ENCODE results near the gene CASQ1. TPM values are rescaled to one million over a fixed set of nuclear protein-coding genes. Genes with fewer than 3 reads are reported as not detected.

The CASQ1 gene
- total RNA-seq, 2 donors from 2014 or later, result not detected

GRCh38 chr1:160161965-160162705, 28.2 kb upstream of the CASQ1 start:
- Mint-ChIP-seq H3K4me1 (no peaks in the 10 kb centered on the region), H3K27ac (no peak overlapping the region), H3K4me3 (no peak overlapping the region), H3K36me3 (ENCODE audit: low read depth) (peaks cover 2% of the 10 kb centered on the region), H3K27me3 (peaks cover 65% of the 10 kb centered on the region)
- DNase-seq, result no peak
- no peak for ATAC-seq
- H3K9me3 ChIP-seq (ENCODE audit: control insufficient read depth, low read length, poor library complexity, severe bottlenecking), result no peaks in the 10 kb centered on the region

DNA sequence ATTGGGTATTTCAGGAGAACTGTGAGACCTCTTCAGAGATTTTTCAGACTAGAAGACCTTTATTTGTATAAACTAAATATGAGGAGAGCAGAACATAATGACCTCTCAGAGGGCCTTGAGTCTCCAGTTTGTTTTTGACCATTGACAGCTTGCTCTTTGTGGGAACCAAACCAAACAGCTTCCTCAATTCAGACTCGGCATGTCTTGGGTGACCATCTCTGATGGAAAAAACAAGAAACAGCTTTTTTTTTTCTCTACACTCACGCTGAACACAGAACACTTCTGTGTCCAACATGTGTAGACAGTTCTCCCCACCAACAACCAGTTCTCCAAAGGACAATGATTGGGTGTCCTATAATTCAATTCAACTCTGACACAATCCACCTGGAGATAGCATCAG, 27.4 kb upstream of the CASQ1 start:
- ATAC-seq (no peak), DNase-seq (no peak)
- peaks cover 61% of the 10 kb centered on the region for H3K27me3 Mint-ChIP-seq
- no peaks in the 10 kb centered on the region for H3K9me3 ChIP-seq (ENCODE audit: control insufficient read depth, low read length, poor library complexity, severe bottlenecking)
- peaks cover 2% of the 10 kb centered on the region for H3K36me3 Mint-ChIP-seq (ENCODE audit: low read depth)
- no peaks in the 10 kb centered on the region for H3K4me1 Mint-ChIP-seq
- no peak overlapping the region for H3K27ac Mint-ChIP-seq
- no peak overlapping the region for H3K4me3 Mint-ChIP-seq

DNA sequence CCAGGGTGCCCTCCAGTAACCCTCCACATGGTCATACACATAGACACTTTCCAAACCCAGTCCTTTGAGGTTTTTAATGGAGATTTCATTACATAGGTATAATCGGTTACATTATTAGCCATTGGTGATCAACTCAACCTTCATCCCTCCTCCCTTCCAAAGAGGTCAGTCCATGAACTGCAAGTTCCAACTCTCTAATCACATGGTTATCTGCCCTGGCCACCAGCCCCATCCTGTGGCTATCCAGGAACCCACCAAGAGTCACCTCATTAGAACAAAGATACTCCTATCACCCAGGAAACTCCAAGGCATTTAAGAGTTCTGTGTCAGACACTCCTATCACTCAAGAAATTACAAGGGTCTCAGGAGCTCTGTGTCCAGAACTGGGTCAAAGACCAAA, 26.8 kb upstream of the CASQ1 start:
- ATAC-seq (no peak), DNase-seq (no peak)
- Mint-ChIP-seq H3K27ac (no peak overlapping the region), H3K36me3 (ENCODE audit: low read depth) (peaks cover 2% of the 10 kb centered on the region), H3K27me3 (peaks cover 55% of the 10 kb centered on the region), H3K4me1 (no peaks in the 10 kb centered on the region), H3K4me3 (no peak overlapping the region)
- H3K9me3 ChIP-seq (ENCODE audit: control insufficient read depth, low read length, poor library complexity, severe bottlenecking), result no peaks in the 10 kb centered on the region

DNA sequence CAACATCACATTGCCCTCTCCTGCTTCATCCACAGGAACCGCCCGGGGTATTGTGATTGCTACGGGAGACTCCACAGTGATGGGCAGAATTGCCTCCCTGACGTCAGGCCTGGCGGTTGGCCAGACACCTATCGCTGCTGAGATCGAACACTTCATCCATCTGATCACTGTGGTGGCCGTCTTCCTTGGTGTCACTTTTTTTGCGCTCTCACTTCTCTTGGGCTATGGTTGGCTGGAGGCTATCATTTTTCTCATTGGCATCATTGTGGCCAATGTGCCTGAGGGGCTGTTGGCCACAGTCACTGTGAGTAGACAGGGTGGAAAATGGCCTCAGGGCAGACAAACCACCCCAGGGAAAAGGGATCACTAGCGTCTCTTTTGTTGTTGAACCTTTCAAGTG, 26.3 kb upstream of the CASQ1 start:
- no peaks in the 10 kb centered on the region for H3K9me3 ChIP-seq (ENCODE audit: control insufficient read depth, low read length, poor library complexity, severe bottlenecking)
- Mint-ChIP-seq H3K36me3 (ENCODE audit: low read depth) (peaks cover 2% of the 10 kb centered on the region), H3K4me3 (no peak overlapping the region), H3K4me1 (peaks cover 2% of the 10 kb centered on the region), H3K27ac (no peak overlapping the region), H3K27me3 (peaks cover 54% of the 10 kb centered on the region)
- DNase-seq, result no peak
- ATAC-seq, result no peak

DNA sequence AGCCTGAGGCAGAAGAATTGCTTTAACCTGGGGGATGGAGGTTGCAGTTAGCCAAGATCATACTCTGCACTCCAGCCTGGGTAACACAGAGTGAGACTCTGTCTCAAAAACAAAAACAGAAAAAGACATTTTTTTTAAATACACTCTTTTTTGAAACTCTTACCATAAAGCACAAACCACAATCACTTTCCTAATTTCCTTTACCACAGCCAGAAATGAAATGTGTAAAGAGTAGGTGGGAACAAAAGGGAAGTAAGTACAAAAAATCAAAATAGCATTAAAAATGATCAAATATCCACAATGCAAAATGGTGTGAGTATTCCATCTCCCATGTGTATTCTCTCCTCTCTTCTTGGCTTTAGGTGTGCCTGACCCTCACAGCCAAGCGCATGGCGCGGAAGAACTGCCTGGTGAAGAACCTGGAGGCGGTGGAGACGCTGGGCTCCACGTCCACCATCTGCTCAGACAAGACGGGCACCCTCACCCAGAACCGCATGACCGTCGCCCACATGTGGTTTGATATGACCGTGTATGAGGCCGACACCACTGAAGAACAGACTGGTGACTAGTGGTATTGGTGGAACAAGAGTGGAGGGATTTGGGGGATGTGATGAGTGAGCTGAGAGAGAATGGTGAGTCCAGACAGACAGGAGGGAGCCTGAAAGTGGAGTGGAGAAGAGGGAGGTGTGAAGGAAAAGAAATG, 24.1 kb upstream of the CASQ1 start:
- peaks cover 2% of the 10 kb centered on the region for H3K36me3 Mint-ChIP-seq (ENCODE audit: low read depth)
- no peaks in the 10 kb centered on the region for H3K9me3 ChIP-seq (ENCODE audit: control insufficient read depth, low read length, poor library complexity, severe bottlenecking)
- ATAC-seq, result no peak
- H3K27ac Mint-ChIP-seq, result no peak overlapping the region
- no peak for DNase-seq
- H3K27me3 Mint-ChIP-seq, result peaks cover 53% of the 10 kb centered on the region
- H3K4me3 Mint-ChIP-seq, result no peak overlapping the region
- peaks cover 8% of the 10 kb centered on the region for H3K4me1 Mint-ChIP-seq

- no peak overlapping the region for H3K4me3 Mint-ChIP-seq
- H3K27me3 Mint-ChIP-seq, result peaks cover 61% of the 10 kb centered on the region
- H3K4me1 Mint-ChIP-seq, result peaks cover 8% of the 10 kb centered on the region
- H3K36me3 Mint-ChIP-seq (ENCODE audit: low read depth), result peaks cover 2% of the 10 kb centered on the region
- no peak overlapping the region for H3K27ac Mint-ChIP-seq
- H3K9me3 ChIP-seq (ENCODE audit: control insufficient read depth, low read length, poor library complexity, severe bottlenecking), result no peaks in the 10 kb centered on the region
- no peak for DNase-seq
- ATAC-seq, result no peak
Observed at GRCh38 chr1:160167056-160167455, 23.3 kb upstream of the CASQ1 start.

DNA sequence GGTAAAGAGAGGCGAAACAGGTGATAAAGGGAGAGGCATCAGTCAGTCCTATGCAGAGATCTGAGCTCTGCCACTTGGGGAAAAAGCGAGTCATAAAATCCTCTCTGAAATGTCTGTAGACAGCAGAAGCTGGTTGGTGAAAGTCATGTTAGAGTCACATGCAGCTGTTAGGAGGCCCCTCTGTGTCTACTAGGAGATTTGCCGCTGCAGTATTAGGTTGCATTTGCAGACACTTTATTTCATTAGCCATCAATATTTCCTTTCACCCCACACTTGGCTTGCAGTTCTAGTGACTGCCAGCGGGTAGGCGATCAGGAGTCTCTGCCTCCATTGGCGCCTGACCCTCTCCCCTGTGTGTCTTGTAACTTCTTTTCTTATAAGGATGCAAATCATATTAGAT, 22.8 kb upstream of the CASQ1 start:
- H3K4me3 Mint-ChIP-seq, result no peak overlapping the region
- H3K36me3 Mint-ChIP-seq (ENCODE audit: low read depth), result peaks cover 2% of the 10 kb centered on the region
- no peaks in the 10 kb centered on the region for H3K9me3 ChIP-seq (ENCODE audit: control insufficient read depth, low read length, poor library complexity, severe bottlenecking)
- no peak overlapping the region for H3K27ac Mint-ChIP-seq
- H3K4me1 Mint-ChIP-seq, result peaks cover 9% of the 10 kb centered on the region
- no peak for DNase-seq
- ATAC-seq, result no peak
- peaks cover 66% of the 10 kb centered on the region for H3K27me3 Mint-ChIP-seq

GRCh38 chr1:160168016-160168415, 22.4 kb upstream of the CASQ1 start:
- Mint-ChIP-seq H3K36me3 (ENCODE audit: low read depth) (peaks cover 2% of the 10 kb centered on the region), H3K4me3 (no peak overlapping the region), H3K4me1 (peaks cover 9% of the 10 kb centered on the region), H3K27me3 (peaks cover 70% of the 10 kb centered on the region), H3K27ac (no peak overlapping the region)
- ATAC-seq (no peak), DNase-seq (no peak)
- H3K9me3 ChIP-seq (ENCODE audit: control insufficient read depth, low read length, poor library complexity, severe bottlenecking), result no peaks in the 10 kb centered on the region

DNA sequence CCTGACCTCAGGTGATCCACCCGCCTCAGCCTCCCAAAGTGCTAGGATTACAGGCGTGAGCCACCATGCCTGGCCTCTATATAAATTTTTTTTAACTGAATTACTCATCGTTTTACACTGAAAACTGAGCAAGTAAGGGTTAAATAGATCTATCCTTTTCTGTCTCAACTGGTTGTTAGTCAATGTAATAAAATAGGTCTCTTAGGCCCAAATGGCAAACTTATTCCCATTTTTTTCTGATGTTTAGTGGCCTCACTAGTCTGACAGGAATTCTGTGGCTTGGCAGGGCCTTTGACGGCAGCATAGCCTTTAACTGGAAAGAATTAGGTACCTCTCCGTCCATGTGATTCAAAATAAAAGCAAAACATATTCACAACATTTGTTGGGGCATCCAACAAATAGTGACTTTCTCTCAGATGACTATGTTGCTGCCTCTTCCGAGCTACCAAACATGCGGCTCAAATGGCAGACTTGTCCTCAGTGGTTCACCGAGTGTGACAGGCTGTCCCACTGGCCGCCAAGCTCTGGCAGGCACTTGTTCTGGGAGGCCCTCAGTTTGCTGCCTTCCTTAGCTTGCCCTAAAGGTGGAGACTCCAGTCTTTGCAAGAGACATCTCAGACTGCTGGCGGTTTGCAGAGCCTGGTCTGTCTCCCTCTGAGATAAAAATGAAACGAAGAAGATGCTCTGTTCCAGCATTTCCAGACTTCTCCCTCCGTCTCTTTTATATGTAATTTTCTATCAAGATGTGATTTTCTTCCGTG, 21.6 kb upstream of the CASQ1 start:
- Mint-ChIP-seq H3K36me3 (ENCODE audit: low read depth) (peaks cover 2% of the 10 kb centered on the region), H3K27ac (no peak overlapping the region), H3K27me3 (peaks cover 70% of the 10 kb centered on the region), H3K4me1 (peaks cover 15% of the 10 kb centered on the region), H3K4me3 (no peak overlapping the region)
- no peaks in the 10 kb centered on the region for H3K9me3 ChIP-seq (ENCODE audit: control insufficient read depth, low read length, poor library complexity, severe bottlenecking)
- DNase-seq, result no peak
- no peak for ATAC-seq

DNA sequence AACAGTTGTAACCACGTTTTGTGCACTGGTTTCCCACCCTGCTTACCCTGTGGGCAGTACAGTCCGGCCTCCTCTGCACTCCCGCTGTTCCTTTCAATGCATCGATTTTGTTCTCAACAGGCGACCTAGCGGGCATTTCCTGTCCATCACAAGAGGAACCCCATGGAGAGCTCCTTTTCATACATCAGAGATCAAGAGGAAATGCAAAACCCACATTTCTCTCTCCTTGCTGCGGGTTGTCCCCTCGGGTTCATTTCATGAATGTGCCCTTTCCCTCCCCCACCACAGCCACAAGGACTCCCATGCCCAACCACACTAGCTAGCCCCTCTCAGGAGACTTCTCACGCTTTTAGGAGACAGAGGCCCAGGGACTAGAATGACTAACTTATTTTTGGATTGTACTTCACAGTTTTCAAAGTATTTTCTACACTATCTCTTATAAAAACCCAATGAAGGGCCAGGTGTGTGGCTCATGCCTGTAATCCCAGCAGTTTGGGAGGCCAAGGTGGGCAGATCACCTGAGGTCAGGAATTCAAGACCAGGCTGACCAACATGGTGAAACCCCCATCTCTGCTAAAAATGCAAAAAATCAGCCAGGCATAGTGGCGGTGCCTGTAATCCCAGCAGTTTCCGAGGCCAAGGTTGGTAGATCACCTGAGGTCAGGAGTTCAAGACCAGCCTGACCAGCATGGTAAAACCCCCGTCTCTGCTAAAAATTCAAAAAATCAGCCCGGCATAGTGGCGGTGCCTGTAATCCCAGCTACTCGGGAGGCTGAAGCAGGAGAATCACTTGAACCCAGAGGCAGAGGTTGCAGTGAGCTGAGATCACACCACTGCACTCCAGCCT, 20.6 kb upstream of the CASQ1 start:
- DNase-seq, result no peak
- Mint-ChIP-seq H3K4me3 (no peak overlapping the region), H3K36me3 (ENCODE audit: low read depth) (peaks cover 2% of the 10 kb centered on the region), H3K27ac (no peak overlapping the region), H3K4me1 (peaks cover 16% of the 10 kb centered on the region), H3K27me3 (peaks cover 70% of the 10 kb centered on the region)
- ATAC-seq, result no peak
- no peaks in the 10 kb centered on the region for H3K9me3 ChIP-seq (ENCODE audit: control insufficient read depth, low read length, poor library complexity, severe bottlenecking)

DNA sequence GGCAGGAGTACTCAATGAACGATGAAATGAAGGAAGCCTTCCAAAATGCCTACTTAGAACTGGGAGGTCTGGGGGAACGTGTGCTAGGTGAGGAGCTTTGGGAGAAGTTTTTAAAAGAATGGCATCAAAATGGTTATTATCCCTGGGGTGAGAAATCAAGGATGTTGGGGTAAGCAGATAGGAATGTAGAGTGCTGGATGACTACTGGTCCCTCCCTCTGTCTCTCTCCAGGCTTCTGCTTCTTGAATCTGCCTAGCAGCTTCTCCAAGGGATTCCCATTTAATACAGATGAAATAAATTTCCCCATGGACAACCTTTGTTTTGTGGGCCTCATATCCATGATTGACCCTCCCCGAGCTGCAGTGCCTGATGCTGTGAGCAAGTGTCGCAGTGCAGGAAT, 19.0 kb upstream of the CASQ1 start:
- no peak overlapping the region for H3K27ac Mint-ChIP-seq
- no peaks in the 10 kb centered on the region for H3K9me3 ChIP-seq (ENCODE audit: control insufficient read depth, low read length, poor library complexity, severe bottlenecking)
- ATAC-seq (no peak), DNase-seq (no peak)
- H3K4me3 Mint-ChIP-seq, result no peak overlapping the region
- H3K4me1 Mint-ChIP-seq, result peaks cover 16% of the 10 kb centered on the region
- peaks cover 67% of the 10 kb centered on the region for H3K27me3 Mint-ChIP-seq
- no peaks in the 10 kb centered on the region for H3K36me3 Mint-ChIP-seq (ENCODE audit: low read depth)

GRCh38 chr1:160171980-160172379, 18.4 kb upstream of the CASQ1 start:
- Mint-ChIP-seq H3K4me1 (peaks cover 16% of the 10 kb centered on the region), H3K36me3 (ENCODE audit: low read depth) (no peaks in the 10 kb centered on the region)
- ATAC-seq, result no peak

DNA sequence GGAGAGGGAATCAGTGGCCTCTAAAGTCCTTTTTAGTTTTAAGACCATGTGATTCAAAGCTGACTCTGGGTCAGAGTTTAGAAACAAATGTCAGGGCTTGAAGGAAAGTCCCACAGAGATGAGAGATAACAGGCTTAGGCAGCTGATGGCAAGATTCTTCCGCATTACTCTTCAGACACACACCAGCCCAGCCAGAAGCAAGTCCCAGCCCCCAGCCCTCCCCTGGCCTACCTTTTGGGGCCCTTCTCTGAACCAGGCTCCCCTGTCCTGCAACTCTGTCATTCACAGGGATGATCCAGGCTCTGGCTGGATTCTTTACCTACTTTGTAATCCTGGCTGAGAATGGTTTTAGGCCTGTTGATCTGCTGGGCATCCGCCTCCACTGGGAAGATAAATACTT, 13.1 kb upstream of the CASQ1 start:
- Mint-ChIP-seq H3K27me3 (peaks cover 69% of the 10 kb centered on the region), H3K27ac (no peak overlapping the region), H3K4me1 (peaks cover 10% of the 10 kb centered on the region), H3K4me3 (no peak overlapping the region), H3K36me3 (ENCODE audit: low read depth) (peaks cover 2% of the 10 kb centered on the region)
- no peaks in the 10 kb centered on the region for H3K9me3 ChIP-seq (ENCODE audit: control insufficient read depth, low read length, poor library complexity, severe bottlenecking)
- DNase-seq (no peak), ATAC-seq (no peak)

More at GRCh38 chr1:160171980-160172379, 18.4 kb upstream of the CASQ1 start:
- Mint-ChIP-seq H3K4me3 (no peak overlapping the region), H3K27me3 (peaks cover 64% of the 10 kb centered on the region), H3K27ac (no peak overlapping the region)
- no peaks in the 10 kb centered on the region for H3K9me3 ChIP-seq (ENCODE audit: control insufficient read depth, low read length, poor library complexity, severe bottlenecking)
- no peak for DNase-seq
